ENCODE measurements around the gene FAM227A.

GRCh38 chr22:38641476-38642040, 14.6 kb downstream of the FAM227A start:
- TF ChIP-seq YY1 (IDR thresholded peaks at IDR 0.05; ENCODE audit: insufficient read depth, insufficient read length) (no peak), SUZ12 (IDR thresholded peaks at IDR 0.05; ENCODE audit: extremely low read depth, insufficient read depth, insufficient read length) (no peak)
